SU-DHL-6 (cell line): Measurements from ENCODE around the gene PHAF1.

Experiments used
- H2AFZ ChIP-seq: fragments of 200-600 bp; sonication (generic); 2 replicates; pipeline ENCODE4 v1.6.1; 2014; ENCODE audit warnings: low read depth, mild to moderate bottlenecking, moderate library complexity, mixed read lengths, antibody characterized with exemption, low read length; ENCODE audit not compliant: severe bottlenecking
- H3F3A ChIP-seq: fragments of 200-600 bp; shearing (Covaris generic); 2 replicates; pipeline ENCODE4 v1.6.0; 2016; ENCODE audit warnings: antibody characterized with exemption, mild to moderate bottlenecking; ENCODE audit not compliant: insufficient read depth
- H3K27ac ChIP-seq: fragments of 200-600 bp; sonication (generic); 2 replicates; pipeline ENCODE4 v1.5.1; 2016; ENCODE audit warnings: low read depth, mild to moderate bottlenecking, low read length, moderate library complexity, mixed read lengths
- H3K27me3 ChIP-seq: fragments of 200-600 bp; sonication (generic), shearing (Covaris generic); 2 replicates; pipeline ENCODE4 v1.6.0; 2014; ENCODE audit warnings: mild to moderate bottlenecking, low read length
- H3K36me3 ChIP-seq: fragments of 200-600 bp; sonication (generic); 2 replicates; pipeline ENCODE4 v1.6.1; 2014; ENCODE audit warnings: mild to moderate bottlenecking, low read length, mixed read lengths
- H3K4me2 ChIP-seq: fragments of 300-600, 200-600 bp; shearing (Covaris generic), sonication (generic); 2 replicates; pipeline ENCODE4 v1.6.0; 2014; ENCODE audit warnings: low read length, low read depth, mild to moderate bottlenecking; ENCODE audit not compliant: poor library complexity, severe bottlenecking
- H3K4me3 ChIP-seq: fragments of 200-600 bp; sonication (generic); 2 replicates; pipeline ENCODE4 v1.5.1; 2014; ENCODE audit warnings: antibody characterized with exemption, low read length, mild to moderate bottlenecking, mixed read lengths; ENCODE audit not compliant: insufficient read depth, poor library complexity, severe bottlenecking
- H3K79me2 ChIP-seq: fragments of 200-600 bp; sonication (generic); 2 replicates; pipeline ENCODE4 v1.6.1; 2014; ENCODE audit warnings: mild to moderate bottlenecking, low read length, moderate library complexity; ENCODE audit not compliant: insufficient read depth
- H3K9ac ChIP-seq: fragments of 200-600 bp; sonication (generic); 2 replicates; pipeline ENCODE4 v1.7.0; 2014; ENCODE audit warnings: mild to moderate bottlenecking, low read length
- H3K9me2 ChIP-seq: fragments of 200-600 bp; sonication (generic); replicated peaks from 2 replicates; pipeline ENCODE4 v1.6.1; 2014; ENCODE audit warnings: low read length; ENCODE audit not compliant: insufficient read depth
- H3K9me3 ChIP-seq: fragments of 200-600 bp; sonication (generic); 2 replicates; pipeline ENCODE4 v1.6.1; 2014; ENCODE audit warnings: low read length, mixed read lengths; ENCODE audit not compliant: insufficient read depth
- H4K20me1 ChIP-seq: fragments of 200-600 bp; sonication (generic); 2 replicates; pipeline ENCODE4 v1.6.1; 2014; ENCODE audit warnings: low read depth, mild to moderate bottlenecking, antibody characterized with exemption, low read length, moderate library complexity, mixed read lengths
- CTCF ChIP-seq: fragments of 200-600 bp; sonication (generic); IDR thresholded peaks from one replicate; pipeline ENCODE4 v1.5.1; 2017; ENCODE audit warnings: antibody characterized with exemption, mild to moderate bottlenecking, low read length, moderate library complexity; ENCODE audit not compliant: insufficient read depth, poor library complexity, severe bottlenecking
- EZH2phosphoT487 ChIP-seq: fragments of 200-600 bp; sonication (generic), shearing (Covaris generic); conservative IDR thresholded peaks from 2 replicates; pipeline ENCODE4 v1.6.1; 2018; ENCODE audit warnings: mild to moderate bottlenecking, antibody characterized with exemption, low read length, moderate library complexity, mixed read lengths

Gene PHAF1

GRCh38 chr16:67191411-67191994 lies 81.8 kb downstream of the PHAF1 start:
- no peaks in the 10 kb centered on the region for H3K9me2 ChIP-seq
- peak overlapping the region; percentile 94 for H3K9ac ChIP-seq
- TF ChIP-seq EZH2phosphoT487 = no peak
- TF ChIP-seq CTCF = no peak

GRCh38 chr16:67191995-67192681 lies 82.4 kb downstream of the PHAF1 start, which contains the start of gene E2F4:
E2F4 (plus strand) TSS chr16:67192155; CDS start chr16:67192228, 73 bp downstream.
- no peaks in the 10 kb centered on the region for H3K9me3 ChIP-seq
- TF ChIP-seq EZH2phosphoT487 (no peak), CTCF (no peak)
- H4K20me1 ChIP-seq = no peaks in the 10 kb centered on the region
- peak within 1 kb of the TSS; percentile 66 for H2AFZ ChIP-seq
- H3K79me2 ChIP-seq = peaks cover 24% of the 10 kb centered on the region
- no peaks in the 10 kb centered on the region for H3F3A ChIP-seq
- no peaks in the 10 kb centered on the region for H3K36me3 ChIP-seq
- H3K9ac ChIP-seq = peak within 1 kb of the TSS; percentile 94
- H3K4me3 ChIP-seq = peak within 1 kb of the TSS; percentile 92
- no peaks in the 10 kb centered on the region for H3K9me2 ChIP-seq
- H3K27me3 ChIP-seq = no peaks in the 10 kb centered on the region
- peak within 1 kb of the TSS; percentile 92 for H3K4me2 ChIP-seq
- peak within 1 kb of the TSS; percentile 31; the same call in 1 of the 2 replicates for H3K27ac ChIP-seq

More at GRCh38 chr16:67191411-67191994, 81.8 kb downstream of the PHAF1 start:
- no peaks in the 10 kb centered on the region for H3F3A ChIP-seq
- peak overlapping the region; percentile 66 for H2AFZ ChIP-seq
- H4K20me1 ChIP-seq = no peaks in the 10 kb centered on the region
- H3K36me3 ChIP-seq = no peaks in the 10 kb centered on the region
- no peak overlapping the region for H3K4me3 ChIP-seq
- H3K27ac ChIP-seq = no peak overlapping the region
- H3K9me3 ChIP-seq = no peaks in the 10 kb centered on the region
- H3K4me2 ChIP-seq = peak overlapping the region; percentile 52
- no peaks in the 10 kb centered on the region for H3K27me3 ChIP-seq
- peaks cover 24% of the 10 kb centered on the region for H3K79me2 ChIP-seq

- Histone ChIP-seq H3K4me2 (peak overlapping the region; percentile 92), H3K27me3 (no peaks in the 10 kb centered on the region), H4K20me1 (no peaks in the 10 kb centered on the region), H3K9me2 (no peaks in the 10 kb centered on the region), H3K9ac (peak overlapping the region; percentile 94), H3F3A (no peaks in the 10 kb centered on the region), H3K36me3 (no peaks in the 10 kb centered on the region), H3K4me3 (peak overlapping the region; percentile 92), H3K79me2 (peaks cover 24% of the 10 kb centered on the region), H3K9me3 (no peaks in the 10 kb centered on the region), H3K27ac (no peak overlapping the region), H2AFZ (no peak overlapping the region)
- no peak for TF ChIP-seq CTCF
- no peak for TF ChIP-seq EZH2phosphoT487
Observed at GRCh38 chr16:67192781-67193361, 83.1 kb downstream of the PHAF1 start.
